ENCODE measurements around the gene SYNPO.

Gene SYNPO

DNA sequence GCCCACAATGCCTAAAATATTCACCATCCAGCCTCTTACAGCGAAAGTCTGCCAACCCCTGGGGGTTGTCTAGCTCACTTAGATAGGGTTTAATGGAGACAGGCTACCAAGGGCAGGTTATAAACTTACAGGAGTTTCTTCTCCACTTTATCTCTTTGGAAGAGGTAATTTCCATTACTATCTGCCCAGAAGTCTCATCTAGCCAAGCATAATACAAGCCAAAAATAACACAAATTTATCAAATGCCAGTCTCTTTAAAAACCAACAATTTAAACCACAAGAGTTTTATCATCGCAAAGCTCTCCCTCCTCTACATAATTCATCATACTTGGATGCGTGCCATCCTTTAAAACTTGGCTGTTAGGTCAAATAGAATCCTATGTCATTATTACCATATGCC, 54.2 kb downstream of the SYNPO start:
- Mint-ChIP-seq H3K4me3 (no peak overlapping the region), H3K36me3 (ENCODE audit: insufficient read depth) (peaks cover 90% of the 10 kb centered on the region), H3K4me1 (ENCODE audit: low read depth in 2 of 2) (no peaks in the 10 kb centered on the region), H3K9me3 (no peaks in the 10 kb centered on the region), H3K27me3 (no peaks in the 10 kb centered on the region), H3K27ac (peak overlapping the region in 1 of 2 donors; percentile 73)
- no peak for ATAC-seq (replicated peaks)
- no peak for DNase-seq

- DNase-seq (peak in 1 of 3 experiments; percentile 4), ATAC-seq (replicated peaks) (peak; percentile 6)
- Mint-ChIP-seq H3K4me1 (ENCODE audit: low read depth in 2 of 2) (peaks cover 0 to 2% of the 10 kb centered on the region in 2 donors), H3K36me3 (ENCODE audit: insufficient read depth) (peaks cover 43% of the 10 kb centered on the region), H3K4me3 (no peak overlapping the region), H3K9me3 (no peaks in the 10 kb centered on the region), H3K27ac (no peak overlapping the region), H3K27me3 (no peaks in the 10 kb centered on the region)
These were observed 59.8 kb downstream of the SYNPO start for GRCh38 chr5:150700246-150700593.

DNA sequence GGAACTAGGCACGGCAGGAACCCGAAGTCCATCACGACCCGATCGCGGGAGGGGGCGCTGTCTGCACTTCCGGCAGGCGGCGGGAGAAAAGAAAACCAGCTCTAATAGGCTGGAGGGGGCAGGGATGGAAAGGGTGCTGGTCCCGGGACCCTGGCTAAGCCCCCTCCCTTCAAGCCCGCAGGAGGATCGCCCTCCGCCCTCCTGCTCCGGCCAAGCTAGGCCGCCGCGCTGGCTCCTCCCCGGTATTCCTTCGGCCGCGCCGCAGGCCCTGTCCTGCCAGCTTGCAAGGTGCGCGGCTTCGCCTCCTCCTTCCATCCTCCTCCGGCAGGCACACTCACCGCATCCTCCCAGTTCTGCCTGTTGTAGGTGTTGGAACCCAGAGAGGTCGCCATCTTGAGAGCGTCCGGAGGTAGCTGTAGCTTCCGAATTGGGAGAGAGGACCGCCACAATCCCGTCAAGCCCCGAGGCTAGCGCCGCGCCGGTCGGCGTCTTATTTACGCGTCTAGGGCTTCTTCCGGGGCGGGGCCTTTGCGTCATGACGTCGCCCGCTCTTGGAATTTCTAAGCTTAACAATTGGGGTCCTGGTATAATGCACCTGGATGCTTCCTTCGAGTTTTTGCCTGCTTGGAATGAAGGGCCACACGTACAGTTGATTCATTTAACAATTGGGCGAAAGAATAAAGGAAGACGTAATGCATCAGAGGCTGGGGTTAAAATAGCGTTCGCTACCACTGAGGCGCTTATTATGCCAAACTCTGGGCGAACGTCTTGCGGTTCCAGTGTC, 60.3 kb downstream of the SYNPO start, which contains the start of gene RBM22:
Gene RBM22 (minus strand): TSS at position 469 of the 784 bp plus-strand sequence. CDS start 77 bp downstream, at position 392.
- ATAC-seq (replicated peaks): peak; percentile 94
- Mint-ChIP-seq H3K36me3 (ENCODE audit: insufficient read depth) (peaks cover 40% of the 10 kb centered on the region), H3K27me3 (no peaks in the 10 kb centered on the region), H3K27ac (no peak within 1 kb of the TSS), H3K4me1 (ENCODE audit: low read depth in 2 of 2) (peaks cover 0 to 2% of the 10 kb centered on the region in 2 donors), H3K4me3 (no peak within 1 kb of the TSS), H3K9me3 (no peaks in the 10 kb centered on the region)
- peak; percentile 88 to 89 (median 89) for DNase-seq

DNA sequence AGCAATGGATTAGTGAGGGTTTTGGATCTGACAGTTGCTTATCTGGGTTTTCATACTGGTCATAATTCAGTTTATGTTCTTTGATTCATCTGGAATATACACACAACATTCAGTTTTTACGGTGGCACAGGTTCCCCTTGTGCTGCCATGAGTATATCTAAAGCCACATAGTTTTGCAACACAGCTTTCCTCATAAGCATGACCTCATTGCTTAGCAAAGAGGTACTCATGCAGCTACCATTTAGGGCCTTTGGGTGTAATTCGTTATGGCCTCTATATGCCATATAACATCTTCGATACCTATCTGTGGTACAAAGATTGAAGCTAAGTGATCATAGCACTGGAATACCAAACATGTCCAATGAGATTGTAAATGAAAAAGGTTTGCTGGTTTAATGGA, 63.3 kb downstream of the SYNPO start:
- DNase-seq: no peak
- H3K4me3 Mint-ChIP-seq: no peak overlapping the region
- H3K27ac Mint-ChIP-seq: no peak overlapping the region
- no peak for ATAC-seq (replicated peaks)
- peaks cover 14% of the 10 kb centered on the region for H3K36me3 Mint-ChIP-seq (ENCODE audit: insufficient read depth)
- peaks cover 0 to 2% of the 10 kb centered on the region in 2 donors for H3K4me1 Mint-ChIP-seq (ENCODE audit: low read depth in 2 of 2)
- no peaks in the 10 kb centered on the region for H3K9me3 Mint-ChIP-seq
- H3K27me3 Mint-ChIP-seq: no peaks in the 10 kb centered on the region

- Mint-ChIP-seq H3K4me3 (no peak overlapping the region), H3K9me3 (no peaks in the 10 kb centered on the region), H3K36me3 (ENCODE audit: insufficient read depth) (peaks cover 23% of the 10 kb centered on the region), H3K27me3 (no peaks in the 10 kb centered on the region), H3K4me1 (ENCODE audit: low read depth in 2 of 2) (no peaks in the 10 kb centered on the region), H3K27ac (no peak overlapping the region)
- ATAC-seq (replicated peaks) (no peak), DNase-seq (no peak)
These were observed 66.4 kb downstream of the SYNPO start for GRCh38 chr5:150706776-150707390.
